WERI-Rb-1 (cell line): Measurements from ENCODE around the gene BIRC7.

ENCODE experiments used
- DNase-seq: peaks from one replicate; pipeline ENCODE4 v3.0.0-alpha.2; 2020
- H3K27ac ChIP-seq: fragments of 250-450 bp; sonication (Bioruptor Pico); 2 replicates; pipeline ENCODE4 v1.5.1; 2020; ENCODE audit warnings: mild to moderate bottlenecking, moderate library complexity
- H3K27me3 ChIP-seq: fragments of 250-450 bp; sonication (Bioruptor Pico); 2 replicates; pipeline ENCODE4 v1.5.1; 2021; ENCODE audit warnings: mild to moderate bottlenecking, low read depth, moderate library complexity; ENCODE audit not compliant: insufficient read depth, severe bottlenecking
- H3K36me3 ChIP-seq: fragments of 250-450 bp; sonication (Bioruptor Pico); 2 replicates; pipeline ENCODE4 v1.5.1; 2020; ENCODE audit warnings: mild to moderate bottlenecking, moderate library complexity
- H3K4me3 ChIP-seq: 2 replicates; pipeline ENCODE4 v1.5.1; 2011; ENCODE audit warnings: low read depth, mild to moderate bottlenecking, control low read depth, low read length
- H3K9me3 ChIP-seq: fragments of 250-450 bp; sonication (Bioruptor Pico); 2 replicates; pipeline ENCODE4 v1.5.1; 2021; ENCODE audit warnings: mild to moderate bottlenecking, moderate library complexity; ENCODE audit not compliant: severe bottlenecking
- CTCF ChIP-seq: IDR thresholded peaks from 2 replicates; pipeline ENCODE4 v1.5.1; 2011; ENCODE audit warnings: low read depth, mild to moderate bottlenecking, control low read depth, inconsistent platforms, low read length

The BIRC7 gene

DNA sequence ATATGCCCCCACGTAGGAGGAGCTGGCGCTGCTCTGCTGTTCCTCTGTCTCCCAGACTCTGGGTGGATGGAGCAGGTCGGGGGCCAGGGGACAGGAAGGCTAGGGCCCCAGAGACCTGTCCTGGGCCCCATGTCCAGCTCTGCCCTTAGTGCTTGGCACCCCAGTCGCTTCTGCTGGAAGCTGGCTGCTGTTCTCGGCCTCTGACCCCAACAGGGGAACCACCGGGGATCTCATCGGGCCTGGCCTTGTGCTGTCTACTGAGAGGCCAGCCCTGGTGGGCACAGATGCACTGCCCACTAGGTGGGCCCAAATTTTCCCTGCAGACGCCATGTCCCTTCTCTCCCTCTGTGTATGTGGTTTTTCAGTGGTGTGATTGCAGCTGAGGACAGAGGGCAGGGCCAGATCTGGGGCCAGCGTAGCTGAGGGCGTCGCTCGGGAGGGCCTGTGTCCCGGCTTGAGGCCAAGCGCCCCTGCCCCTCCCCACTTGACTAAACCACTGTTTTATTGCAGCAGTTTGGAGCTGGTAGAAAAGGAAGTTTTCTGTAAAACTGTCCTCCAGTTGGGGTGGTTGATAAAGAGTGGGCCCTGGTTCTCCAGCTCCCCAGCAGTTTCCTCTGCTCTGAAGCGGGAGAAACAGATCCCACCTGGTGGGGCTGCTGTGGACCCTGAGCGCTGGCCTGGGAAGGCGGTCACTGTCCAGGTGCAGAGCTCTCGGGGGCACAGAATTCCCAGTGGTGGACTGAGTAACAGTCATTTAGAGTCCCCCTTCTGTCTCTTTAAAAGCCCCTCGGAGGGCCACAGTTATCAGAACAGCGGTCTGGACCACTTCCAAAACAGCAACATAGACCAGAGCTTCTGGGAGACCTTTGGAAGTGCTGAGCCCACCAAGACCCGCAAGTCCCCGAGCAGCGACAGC lies 51.3 kb downstream of the BIRC7 start:
- H3K4me3 ChIP-seq: no peak overlapping the region
- no peaks in the 10 kb centered on the region for H3K27me3 ChIP-seq
- no peak for TF ChIP-seq CTCF
- DNase-seq: no peak
- no peak overlapping the region for H3K27ac ChIP-seq
- peaks cover 28% of the 10 kb centered on the region for H3K36me3 ChIP-seq
- no peaks in the 10 kb centered on the region for H3K9me3 ChIP-seq

GRCh38 chr20:63287697-63288580 lies 52.2 kb downstream of the BIRC7 start:
- Histone ChIP-seq H3K9me3 (no peaks in the 10 kb centered on the region), H3K36me3 (peaks cover 25% of the 10 kb centered on the region), H3K27ac (no peak overlapping the region), H3K27me3 (no peaks in the 10 kb centered on the region), H3K4me3 (no peak overlapping the region)
- DNase-seq: no peak
- TF ChIP-seq CTCF: no peak

DNA sequence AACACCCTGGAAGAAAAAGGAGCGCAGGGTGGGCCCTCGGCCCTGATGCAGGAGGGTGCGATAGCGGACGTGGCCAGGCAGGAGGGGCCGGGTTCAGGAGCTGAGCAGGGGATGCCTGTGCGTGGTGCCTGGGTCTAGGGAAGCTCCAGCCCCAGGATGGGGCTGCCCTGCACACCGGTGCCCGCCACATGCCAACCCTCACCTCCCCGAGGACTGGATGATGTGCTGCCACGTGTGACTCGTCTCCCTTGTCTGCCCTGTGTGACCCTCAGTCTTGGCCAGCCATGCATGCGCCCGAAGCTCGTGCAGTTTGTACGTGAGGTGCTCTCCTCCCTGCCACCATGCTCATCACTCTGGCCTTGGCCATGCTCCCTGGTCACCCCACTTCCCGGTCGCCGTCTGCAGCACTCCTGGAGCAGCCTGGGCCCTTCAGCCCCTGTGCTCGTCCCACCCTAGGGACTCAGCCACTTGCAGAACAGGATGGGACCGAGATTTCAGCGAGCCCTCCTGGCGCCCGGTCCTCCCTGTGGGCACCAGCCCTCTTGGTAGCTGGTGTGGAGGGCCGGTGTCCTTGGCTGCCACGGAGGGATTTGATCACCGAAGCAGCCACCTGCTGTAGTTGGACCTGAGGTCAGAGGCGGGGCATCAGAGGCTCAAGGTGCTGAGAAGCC lies 53.0 kb downstream of the BIRC7 start:
- no peak for DNase-seq
- H3K9me3 ChIP-seq: no peaks in the 10 kb centered on the region
- H3K27me3 ChIP-seq: no peaks in the 10 kb centered on the region
- peaks cover 22% of the 10 kb centered on the region for H3K36me3 ChIP-seq
- 0 out of 2 replicates have a peak overlapping the region, but pooled peaks have one; percentile 6 for H3K27ac ChIP-seq
- no peak for TF ChIP-seq CTCF
- H3K4me3 ChIP-seq: no peak overlapping the region

- Histone ChIP-seq H3K4me3 (no peak overlapping the region), H3K9me3 (no peaks in the 10 kb centered on the region), H3K36me3 (peaks cover 22% of the 10 kb centered on the region), H3K27me3 (no peaks in the 10 kb centered on the region), H3K27ac (0 out of 2 replicates have a peak overlapping the region, but pooled peaks have one; percentile 6)
- no peak for DNase-seq
- TF ChIP-seq CTCF: no peak
Measured at GRCh38 chr20:63289311-63290135, 53.8 kb downstream of the BIRC7 start.
